HepG2 (cell line): ENCODE results near the gene LITAF. TPM values are rescaled to one million over a fixed set of nuclear protein-coding genes. Genes with fewer than 3 reads are reported as not detected.

Source experiments
- CEBPB ChIP-seq: IDR thresholded peaks from 2 replicates; pipeline ENCODE4 v1.6.1; 2011; ENCODE audit warnings: low read depth, low read length, improper control_type of control experiment, borderline replicate concordance
- ELK4 ChIP-seq: sonication (generic); formaldehyde crosslinking; IDR thresholded peaks from 2 replicates; pipeline ENCODE4 v1.9.0; 2021; ENCODE audit warnings: missing genetic modification reagents, borderline replicate concordance
- MAZ ChIP-seq, 2 experiments: sonication (generic) in 1 of 2; formaldehyde crosslinking in 1 of 2; IDR thresholded peaks; 2 replicates each; pipeline versions ENCODE4 v1.5.0 to v1.6.1; 2012 to 2020; ENCODE audit warnings: low read depth in 2 of 2, mild to moderate bottlenecking in 2 of 2, borderline replicate concordance in 1 of 2, improper control_type of control experiment in 1 of 2, low read length in 1 of 2, missing genetic modification reagents in 1 of 2, moderate library complexity in 1 of 2
- NFIC ChIP-seq: IDR thresholded peaks from 2 replicates; pipeline ENCODE4 v1.6.1; 2012; ENCODE audit warnings: mild to moderate bottlenecking, low read length, inconsistent platforms
- NFKBIZ ChIP-seq: IDR thresholded peaks from 2 replicates; pipeline ENCODE4 v1.6.1; 2018; ENCODE audit warnings: missing genetic modification reagents, missing compliant biosample characterization
- POLR2AphosphoS5 ChIP-seq: IDR thresholded peaks from 2 replicates; pipeline ENCODE4 v1.6.1; 2012; ENCODE audit warnings: low read depth, low read length
- SALL2 ChIP-seq: sonication (generic); formaldehyde crosslinking; IDR thresholded peaks from 2 replicates; pipeline ENCODE4 v1.8.1; 2023; ENCODE audit warnings: mild to moderate bottlenecking, missing genetic modification reagents, inconsistent platforms
- TCF12 ChIP-seq, 2 experiments: fragments of 450-650 bp in 1 of 2; sonication (generic) in 1 of 2; formaldehyde crosslinking in 1 of 2; IDR thresholded peaks; 2 replicates each; pipeline versions ENCODE4 v1.6.1 to v1.8.0; 2017 to 2022; ENCODE audit warnings: antibody characterized with exemption in 1 of 2, mild to moderate bottlenecking in 1 of 2, missing genetic modification reagents in 1 of 2, moderate library complexity in 1 of 2
- ZNF543 ChIP-seq: sonication (generic); formaldehyde crosslinking; IDR thresholded peaks from 2 replicates; pipeline ENCODE4 v1.4.0; 2020; ENCODE audit warnings: mild to moderate bottlenecking, missing genetic modification reagents
- ZNF609 ChIP-seq: sonication (generic); formaldehyde crosslinking; IDR thresholded peaks from 2 replicates; pipeline ENCODE4 v1.4.0; 2020; ENCODE audit warnings: mild to moderate bottlenecking, missing genetic modification reagents, borderline replicate concordance
- ZNF782 ChIP-seq: sonication (generic); formaldehyde crosslinking; IDR thresholded peaks from 2 replicates; pipeline ENCODE4 v1.4.0; 2020; ENCODE audit warnings: missing genetic modification reagents, mild to moderate bottlenecking, borderline replicate concordance
- polyA plus RNA-seq, 8 experiments: library from polyadenylated mRNA; depleted of rRNA in 3 of 8; stranded (reverse) in 7 of 8; unstranded in 1 of 8; fragments of >200 nt; fragmentation: Illumina TruSeq in 4 of 8; extraction: Trizol in 4 of 8; gene quantifications; 2 replicates each; pipeline versions ENCODE4 v1.2.1 to v1.2.3, GENCODE V29; 2011 to 2016; ENCODE audit warnings: low read depth in 4 of 8, missing spikeins in 1 of 8, mixed read lengths in 1 of 8; ENCODE audit not compliant: insufficient read depth in 1 of 8
- total RNA-seq, 5 experiments: library from RNA; depleted of rRNA; stranded (reverse); fragments of >200 nt; fragmentation: Illumina TruSeq; extraction: Trizol; gene quantifications; 2 replicates each; pipeline ENCODE4 v1.2.3, GENCODE V29; 2016; ENCODE audit warnings: low read depth in 1 of 5
- TF ChIP-seq, protein P1 (sequence below): sonication (generic); formaldehyde crosslinking; IDR thresholded peaks from 2 replicates; pipeline ENCODE4 v1.4.0; 2020; ENCODE audit warnings: low read depth, mild to moderate bottlenecking, missing genetic modification reagents
- TF ChIP-seq, protein P2 (sequence below): sonication (generic); formaldehyde crosslinking; IDR thresholded peaks from 2 replicates; pipeline ENCODE4 v1.5.1; 2020; ENCODE audit warnings: mild to moderate bottlenecking, missing genetic modification reagents, borderline replicate concordance

LITAF gene
- total and polyA plus RNA-seq, 2 of the 13 experiments (the other 11 are each of a cell fraction or from before 2014, with no cell fraction given) = 80.1 to 141 TPM

DNA sequence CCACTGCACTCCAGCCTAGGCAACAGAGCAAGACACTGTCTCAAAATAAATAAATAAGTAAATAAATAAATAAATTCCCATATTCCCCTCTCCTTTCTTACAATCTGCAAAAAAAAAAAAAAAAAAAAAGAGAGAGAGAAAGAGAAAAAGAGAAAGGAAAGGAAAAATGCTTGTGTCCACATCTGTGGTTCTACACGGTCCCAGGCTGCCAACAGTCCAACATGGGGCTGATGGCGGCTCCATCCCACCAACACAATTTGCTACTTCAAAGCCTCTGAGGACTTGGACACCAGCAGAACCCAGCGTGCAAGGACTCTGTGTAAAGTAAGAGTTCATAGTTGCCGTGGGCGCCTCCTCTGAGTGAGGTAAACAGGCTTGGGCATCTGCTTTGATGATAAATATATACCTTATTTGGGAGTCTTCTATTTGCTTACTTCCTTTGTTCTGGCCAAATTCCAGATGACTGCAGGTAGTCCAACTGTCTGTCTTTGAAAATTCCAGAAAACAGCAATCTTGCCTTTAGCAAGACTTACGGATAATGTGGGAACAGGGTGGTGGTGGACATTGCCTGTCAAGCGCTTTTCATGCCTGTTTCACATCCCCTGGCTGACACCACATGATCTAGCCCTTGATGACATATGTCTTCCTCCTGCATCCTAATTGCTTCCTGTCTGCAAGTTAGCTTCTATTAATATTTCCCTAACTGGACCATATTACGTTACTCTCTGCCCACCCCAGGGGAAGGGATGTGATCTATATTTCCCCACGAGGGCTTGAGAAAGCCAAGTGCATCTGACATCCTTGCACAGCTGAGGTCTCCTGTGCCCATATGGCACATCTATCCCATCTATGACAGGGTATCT, 10.1 kb downstream of the LITAF start (continued):
- TF ChIP-seq, protein P1, sequence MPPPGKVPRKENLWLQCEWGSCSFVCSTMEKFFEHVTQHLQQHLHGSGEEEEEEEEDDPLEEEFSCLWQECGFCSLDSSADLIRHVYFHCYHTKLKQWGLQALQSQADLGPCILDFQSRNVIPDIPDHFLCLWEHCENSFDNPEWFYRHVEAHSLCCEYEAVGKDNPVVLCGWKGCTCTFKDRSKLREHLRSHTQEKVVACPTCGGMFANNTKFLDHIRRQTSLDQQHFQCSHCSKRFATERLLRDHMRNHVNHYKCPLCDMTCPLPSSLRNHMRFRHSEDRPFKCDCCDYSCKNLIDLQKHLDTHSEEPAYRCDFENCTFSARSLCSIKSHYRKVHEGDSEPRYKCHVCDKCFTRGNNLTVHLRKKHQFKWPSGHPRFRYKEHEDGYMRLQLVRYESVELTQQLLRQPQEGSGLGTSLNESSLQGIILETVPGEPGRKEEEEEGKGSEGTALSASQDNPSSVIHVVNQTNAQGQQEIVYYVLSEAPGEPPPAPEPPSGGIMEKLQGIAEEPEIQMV = 0 out of 2 replicates have a peak, but pooled peaks have one; percentile 53
- no peak for TF ChIP-seq ELK4 (CRISPR knock-in tag)
- no peak for TF ChIP-seq CEBPB
- no peak for TF ChIP-seq NFKBIZ (CRISPR knock-in tag)
- TF ChIP-seq, protein P2, sequence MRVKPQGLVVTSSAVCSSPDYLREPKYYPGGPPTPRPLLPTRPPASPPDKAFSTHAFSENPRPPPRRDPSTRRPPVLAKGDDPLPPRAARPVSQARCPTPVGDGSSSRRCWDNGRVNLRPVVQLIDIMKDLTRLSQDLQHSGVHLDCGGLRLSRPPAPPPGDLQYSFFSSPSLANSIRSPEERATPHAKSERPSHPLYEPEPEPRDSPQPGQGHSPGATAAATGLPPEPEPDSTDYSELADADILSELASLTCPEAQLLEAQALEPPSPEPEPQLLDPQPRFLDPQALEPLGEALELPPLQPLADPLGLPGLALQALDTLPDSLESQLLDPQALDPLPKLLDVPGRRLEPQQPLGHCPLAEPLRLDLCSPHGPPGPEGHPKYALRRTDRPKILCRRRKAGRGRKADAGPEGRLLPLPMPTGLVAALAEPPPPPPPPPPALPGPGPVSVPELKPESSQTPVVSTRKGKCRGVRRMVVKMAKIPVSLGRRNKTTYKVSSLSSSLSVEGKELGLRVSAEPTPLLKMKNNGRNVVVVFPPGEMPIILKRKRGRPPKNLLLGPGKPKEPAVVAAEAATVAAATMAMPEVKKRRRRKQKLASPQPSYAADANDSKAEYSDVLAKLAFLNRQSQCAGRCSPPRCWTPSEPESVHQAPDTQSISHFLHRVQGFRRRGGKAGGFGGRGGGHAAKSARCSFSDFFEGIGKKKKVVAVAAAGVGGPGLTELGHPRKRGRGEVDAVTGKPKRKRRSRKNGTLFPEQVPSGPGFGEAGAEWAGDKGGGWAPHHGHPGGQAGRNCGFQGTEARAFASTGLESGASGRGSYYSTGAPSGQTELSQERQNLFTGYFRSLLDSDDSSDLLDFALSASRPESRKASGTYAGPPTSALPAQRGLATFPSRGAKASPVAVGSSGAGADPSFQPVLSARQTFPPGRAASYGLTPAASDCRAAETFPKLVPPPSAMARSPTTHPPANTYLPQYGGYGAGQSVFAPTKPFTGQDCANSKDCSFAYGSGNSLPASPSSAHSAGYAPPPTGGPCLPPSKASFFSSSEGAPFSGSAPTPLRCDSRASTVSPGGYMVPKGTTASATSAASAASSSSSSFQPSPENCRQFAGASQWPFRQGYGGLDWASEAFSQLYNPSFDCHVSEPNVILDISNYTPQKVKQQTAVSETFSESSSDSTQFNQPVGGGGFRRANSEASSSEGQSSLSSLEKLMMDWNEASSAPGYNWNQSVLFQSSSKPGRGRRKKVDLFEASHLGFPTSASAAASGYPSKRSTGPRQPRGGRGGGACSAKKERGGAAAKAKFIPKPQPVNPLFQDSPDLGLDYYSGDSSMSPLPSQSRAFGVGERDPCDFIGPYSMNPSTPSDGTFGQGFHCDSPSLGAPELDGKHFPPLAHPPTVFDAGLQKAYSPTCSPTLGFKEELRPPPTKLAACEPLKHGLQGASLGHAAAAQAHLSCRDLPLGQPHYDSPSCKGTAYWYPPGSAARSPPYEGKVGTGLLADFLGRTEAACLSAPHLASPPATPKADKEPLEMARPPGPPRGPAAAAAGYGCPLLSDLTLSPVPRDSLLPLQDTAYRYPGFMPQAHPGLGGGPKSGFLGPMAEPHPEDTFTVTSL (CRISPR knock-in tag) = peak; percentile 60; the same call in 1 of the 2 replicates
- TF ChIP-seq SALL2 (CRISPR knock-in tag) = peak; percentile 54; the same call in 1 of the 2 replicates
- TF ChIP-seq ZNF782 (CRISPR knock-in tag) = peak; percentile 76; the same call in 1 of the 2 replicates
- peak; percentile 72 for TF ChIP-seq NFIC
- TF ChIP-seq TCF12 (IDR thresholded peaks at IDR 0.05) = no peak
- no peak for TF ChIP-seq TCF12 (CRISPR knock-in tag; IDR thresholded peaks at IDR 0.05)
- no peak for TF ChIP-seq MAZ (IDR thresholded peaks at IDR 0.05; ENCODE audit: borderline replicate concordance, low read depth, low read length)
- TF ChIP-seq MAZ (CRISPR knock-in tag; IDR thresholded peaks at IDR 0.05; ENCODE audit: low read depth) = peak; percentile 46; the same call in 1 of the 2 replicates
- 0 out of 2 replicates have a peak, but pooled peaks have one; percentile 24 for TF ChIP-seq POLR2AphosphoS5
- peak; percentile 35; the same call in 1 of the 2 replicates for TF ChIP-seq ZNF609
- TF ChIP-seq ZNF543 = no peak; the same call in 1 of the 2 replicates
